ENCODE results near the gene C1orf56.

- TF ChIP-seq CTCF (IDR thresholded peaks at IDR 0.05; ENCODE audit: poor library complexity, severe bottlenecking) (no peak), EZH2 (IDR thresholded peaks at IDR 0.05; ENCODE audit: borderline replicate concordance, insufficient read depth, low read length, poor library complexity, severe bottlenecking) (no peak), POLR2AphosphoS5 (IDR thresholded peaks at IDR 0.05) (no peak), RAD21 (conservative IDR thresholded peaks at IDR 0.05) (no peak)
Measured at GRCh38 chr1:151010346-151010726, 37.2 kb upstream of the C1orf56 start.
